HG03196 (cell line): ENCODE measurements around the gene ARVCF.

ENCODE experiments used
- ATAC-seq: cut with Tn5 transposase; IDR thresholded peaks from one replicate; pipeline ENCODE4 v1.9.1; 2021; ENCODE audit not compliant: unreplicated experiment

The ARVCF gene

GRCh38 chr22:20054034-20054427, 37.4 kb upstream of the ARVCF start:
- no peak for ATAC-seq

- ATAC-seq = no peak
Measured at GRCh38 chr22:20053407-20054033, 36.9 kb upstream of the ARVCF start.

GRCh38 chr22:20052309-20053259, 36.0 kb upstream of the ARVCF start:
- ATAC-seq = no peak

GRCh38 chr22:20051927-20052308, 35.3 kb upstream of the ARVCF start:
- ATAC-seq = no peak

- no peak for ATAC-seq
Measured at GRCh38 chr22:20046730-20047129, 30.1 kb upstream of the ARVCF start.

- no peak for ATAC-seq
Measured at GRCh38 chr22:20044495-20045151, 28.0 kb upstream of the ARVCF start.

- no peak for ATAC-seq
Measured at GRCh38 chr22:20043997-20044342, 27.3 kb upstream of the ARVCF start.

GRCh38 chr22:20043057-20043996, 26.7 kb upstream of the ARVCF start:
- ATAC-seq = no peak

GRCh38 chr22:20040327-20041200, 23.9 kb upstream of the ARVCF start:
- no peak for ATAC-seq

- no peak for ATAC-seq
Measured at GRCh38 chr22:20039683-20040325, 23.2 kb upstream of the ARVCF start.

- no peak for ATAC-seq
Measured at GRCh38 chr22:20038574-20038973, 22.0 kb upstream of the ARVCF start.

- ATAC-seq = no peak
Measured at GRCh38 chr22:20037419-20037818, 20.8 kb upstream of the ARVCF start.

- ATAC-seq = no peak
Measured at GRCh38 chr22:20036535-20037392, 20.1 kb upstream of the ARVCF start.

- ATAC-seq = no peak
Measured at GRCh38 chr22:20036084-20036482, 19.5 kb upstream of the ARVCF start.

- ATAC-seq = no peak
Measured at GRCh38 chr22:20035375-20036083, 18.9 kb upstream of the ARVCF start.

GRCh38 chr22:20034143-20034542, 17.5 kb upstream of the ARVCF start:
- no peak for ATAC-seq

- ATAC-seq = no peak
Measured at GRCh38 chr22:20033045-20033706, 16.6 kb upstream of the ARVCF start.
